Sigmoid colon (tissue), 7 donors: ENCODE results near the gene ARCN1. TPM values are rescaled to one million over a fixed set of nuclear protein-coding genes. Genes with fewer than 3 reads are reported as not detected.

Experiments used
- DNase-seq: peaks from one replicate; pipeline ENCODE4 v3.0.0-alpha.2; 2019
- H3K27ac ChIP-seq, 4 donors: fragments of 200-600 bp; sonication (generic); one replicate each; pipeline ENCODE4 v1.5.1; 2016 to 2019; ENCODE audit warnings: mild to moderate bottlenecking in 1 of 4
- H3K27me3 ChIP-seq, 3 donors: fragments of 200-600 bp; sonication (generic); one replicate each; pipeline ENCODE4 v1.5.1; 2019; ENCODE audit warnings: mild to moderate bottlenecking in 1 of 3
- H3K36me3 ChIP-seq, 4 donors: fragments of 200-600 bp; sonication (generic); one replicate each; pipeline ENCODE4 v1.5.1; 2016 to 2019
- H3K4me1 ChIP-seq, 4 donors: fragments of 200-600 bp; sonication (generic); one replicate each; pipeline ENCODE4 v1.5.1; 2017 to 2019
- H3K4me3 ChIP-seq, 4 donors: fragments of 200-600 bp; sonication (generic); one replicate each; pipeline ENCODE4 v1.5.1; 2017 to 2019; ENCODE audit warnings: mild to moderate bottlenecking in 2 of 4, moderate library complexity in 1 of 4
- H3K9me3 ChIP-seq, 4 donors: fragments of 200-600 bp in 3 of 4; sonication (generic) in 3 of 4; one replicate each; pipeline versions ENCODE4 v1.5.1 to v1.6.1; 2013 to 2019
- EP300 ChIP-seq, 4 donors: sonication (generic); formaldehyde crosslinking; IDR thresholded peaks; one replicate each; pipeline ENCODE4 v1.6.1; 2017; ENCODE audit warnings: antibody characterized with exemption in 4 of 4
- POLR2A ChIP-seq, 2 donors: fragments of 450-650 bp; IDR thresholded peaks; one replicate each; pipeline ENCODE4 v1.6.1; 2016; ENCODE audit warnings: antibody characterized with exemption in 2 of 2, mild to moderate bottlenecking in 2 of 2, moderate library complexity in 2 of 2
- POLR2AphosphoS5 ChIP-seq, 4 donors: sonication (generic); formaldehyde crosslinking; IDR thresholded peaks; one replicate each; pipeline ENCODE4 v1.6.1; 2017; ENCODE audit warnings: antibody characterized with exemption in 4 of 4
- WGBS, 2 donors: extraction: QIAGEN DNeasy Blood & Tissue Kit; methylation state at CpG; one replicate each; pipeline ENCODE4 v1.1.7; 2013; 5-methylcytosine and 5-hydroxymethylcytosine counted together
- intact Hi-C: fragments of 100-400 bp; cut with DNase I; formaldehyde crosslinking; loops from one replicate; pipeline ENCODE4 v1.15.1; 2023
- polyA plus RNA-seq, 3 donors: library from polyadenylated mRNA; stranded (reverse); fragments of 200-250 nt; gene quantifications; one replicate each; pipeline ENCODE4 v1.2.3, GENCODE V29; 2013
- total RNA-seq, 4 donors: library from RNA; depleted of rRNA; stranded (reverse); fragments of >200 nt; gene quantifications; one replicate each; pipeline ENCODE4 v1.1.0, GENCODE V29; 2016
- TF ChIP-seq, protein P1 (sequence below), 4 experiments: fragments of 450-650 bp in 3 of 4; fragments of 200-600 bp in 1 of 4; IDR thresholded peaks; one replicate each; pipeline ENCODE4 v1.5.1; 2016 to 2019; ENCODE audit warnings: antibody characterized with exemption in 4 of 4, mild to moderate bottlenecking in 3 of 4, moderate library complexity in 2 of 4
- donor health status: healthy with polysubstance abuse.
- donor health status: Bipolar disorder and iron deficiency.
- donor health status: healthy.

ARCN1 gene
- total and polyA plus RNA-seq, 7 donors = 74.9 to 105 (median 87.8) TPM

DNA sequence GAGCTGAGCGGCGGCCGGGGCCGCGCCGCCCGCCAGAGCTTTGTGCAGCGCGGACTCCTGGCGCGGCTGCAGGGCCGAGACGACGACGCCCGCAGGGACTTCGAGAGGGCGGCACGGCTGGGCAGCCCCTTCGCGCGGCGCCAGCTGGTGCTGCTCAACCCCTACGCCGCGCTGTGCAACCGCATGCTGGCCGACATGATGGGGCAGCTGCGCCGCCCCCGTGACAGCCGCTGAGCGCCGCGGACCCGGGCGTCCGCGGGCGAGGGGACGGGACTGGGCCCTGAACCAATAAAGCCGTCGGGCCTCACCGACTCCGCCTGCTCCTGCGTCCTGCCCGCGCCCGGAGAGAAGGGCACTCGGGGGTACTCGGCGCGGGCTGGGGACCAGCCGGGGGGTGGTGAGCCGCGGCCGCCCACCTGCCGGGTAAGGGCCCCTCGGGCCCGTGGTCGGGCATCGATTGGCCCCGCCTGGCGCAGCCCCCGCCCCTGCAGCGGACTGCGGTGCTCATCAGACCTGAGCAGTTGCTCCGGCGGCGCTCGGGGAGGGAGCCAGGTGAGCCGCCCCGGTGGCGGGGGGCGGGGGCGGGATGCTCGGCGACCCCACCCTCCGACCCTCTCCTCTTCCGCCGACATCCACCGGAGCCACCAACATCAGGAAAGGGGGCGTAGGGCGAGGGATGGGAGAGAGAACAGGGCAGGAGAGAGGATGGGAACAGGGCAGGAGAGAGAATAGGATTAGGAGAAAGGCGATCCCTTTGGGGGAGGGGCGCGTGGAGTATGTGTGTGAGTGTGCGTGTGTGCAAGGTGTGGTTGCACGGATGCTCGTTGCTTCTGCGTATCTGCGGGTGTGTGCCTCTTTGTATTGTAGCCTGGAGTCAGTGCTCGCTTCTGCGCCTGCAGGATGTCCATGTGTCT, 41.3 kb upstream of the ARCN1 start, which contains the start of gene TMEM25:
Gene TMEM25 (plus strand): TSS at position 510 of the 914 bp plus-strand sequence. CDS start 610 bp downstream, outside the sequence.
- H3K4me3 ChIP-seq = peak within 1 kb of the TSS; percentile 74 to 91 (median 77)
- H3K9me3 ChIP-seq = no peaks in the 10 kb centered on the region
- 1% methylated on average over 94 of the region's 94 CpGs for WGBS, 2 donors
- peaks cover 0 to 14% (median 0%) of the 10 kb centered on the region in 4 donors for H3K36me3 ChIP-seq
- peak within 1 kb of the TSS; percentile 77 to 89 (median 83) for H3K27ac ChIP-seq
- H3K27me3 ChIP-seq = no peaks in the 10 kb centered on the region
- peaks cover 0 to 28% (median 20%) of the 10 kb centered on the region in 4 donors for H3K4me1 ChIP-seq
- intact Hi-C loops = no loop called here
- TF ChIP-seq, protein P1, sequence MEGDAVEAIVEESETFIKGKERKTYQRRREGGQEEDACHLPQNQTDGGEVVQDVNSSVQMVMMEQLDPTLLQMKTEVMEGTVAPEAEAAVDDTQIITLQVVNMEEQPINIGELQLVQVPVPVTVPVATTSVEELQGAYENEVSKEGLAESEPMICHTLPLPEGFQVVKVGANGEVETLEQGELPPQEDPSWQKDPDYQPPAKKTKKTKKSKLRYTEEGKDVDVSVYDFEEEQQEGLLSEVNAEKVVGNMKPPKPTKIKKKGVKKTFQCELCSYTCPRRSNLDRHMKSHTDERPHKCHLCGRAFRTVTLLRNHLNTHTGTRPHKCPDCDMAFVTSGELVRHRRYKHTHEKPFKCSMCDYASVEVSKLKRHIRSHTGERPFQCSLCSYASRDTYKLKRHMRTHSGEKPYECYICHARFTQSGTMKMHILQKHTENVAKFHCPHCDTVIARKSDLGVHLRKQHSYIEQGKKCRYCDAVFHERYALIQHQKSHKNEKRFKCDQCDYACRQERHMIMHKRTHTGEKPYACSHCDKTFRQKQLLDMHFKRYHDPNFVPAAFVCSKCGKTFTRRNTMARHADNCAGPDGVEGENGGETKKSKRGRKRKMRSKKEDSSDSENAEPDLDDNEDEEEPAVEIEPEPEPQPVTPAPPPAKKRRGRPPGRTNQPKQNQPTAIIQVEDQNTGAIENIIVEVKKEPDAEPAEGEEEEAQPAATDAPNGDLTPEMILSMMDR (IDR thresholded peaks at IDR 0.05) = no peak
- TF ChIP-seq EP300 (IDR thresholded peaks at IDR 0.05) (no peak), POLR2AphosphoS5 (IDR thresholded peaks at IDR 0.05) (peak; percentile 24 to 61 (median 45)), POLR2A (IDR thresholded peaks at IDR 0.05) (no peak)
- DNase-seq = peak; percentile 83

DNA sequence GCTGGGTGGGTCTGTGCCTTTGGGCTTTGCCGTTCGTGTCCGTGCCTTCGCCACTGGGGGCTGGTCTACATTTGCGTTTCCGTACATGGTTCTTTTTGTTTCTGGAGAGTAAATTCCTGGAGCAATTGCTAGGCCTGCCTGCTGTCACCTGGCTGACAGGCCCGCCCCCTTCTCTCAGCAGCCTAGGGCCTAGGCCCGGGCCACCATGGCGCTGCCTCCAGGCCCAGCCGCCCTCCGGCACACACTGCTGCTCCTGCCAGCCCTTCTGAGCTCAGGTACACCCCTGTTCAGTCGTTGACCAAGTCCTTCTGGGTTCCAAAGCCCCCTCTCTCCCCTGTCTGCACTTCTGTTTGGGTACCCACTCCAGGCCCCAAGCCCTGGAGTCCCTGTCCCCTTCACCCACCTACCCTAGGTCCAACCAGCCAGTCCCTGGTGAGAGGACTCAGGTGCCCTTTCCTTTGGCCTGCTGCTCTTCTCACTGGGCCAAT, 40.6 kb upstream of the ARCN1 start:
- no peak for TF ChIP-seq POLR2AphosphoS5 (IDR thresholded peaks at IDR 0.05)
- TF ChIP-seq POLR2A (IDR thresholded peaks at IDR 0.05) = no peak
- no peak for TF ChIP-seq EP300 (IDR thresholded peaks at IDR 0.05)
- TF ChIP-seq, protein P1 (IDR thresholded peaks at IDR 0.05) = no peak
- WGBS, 2 donors = 13 to 19% methylated on average over 12 of the region's 12 CpGs
- no peak for DNase-seq
- H3K36me3 ChIP-seq = peaks cover 0 to 14% (median 0%) of the 10 kb centered on the region in 4 donors
- H3K4me1 ChIP-seq = peaks cover 0 to 28% (median 20%) of the 10 kb centered on the region in 4 donors
- intact Hi-C loops = loop anchor here (2.0 kb wide), 1 partner anchor 33 kb away; the partner anchor contains the start of gene IFT46
- H3K4me3 ChIP-seq = peak overlapping the region; percentile 74 to 91 (median 77)
- H3K27me3 ChIP-seq = no peaks in the 10 kb centered on the region
- H3K9me3 ChIP-seq = no peaks in the 10 kb centered on the region
- peak overlapping the region; percentile 77 to 89 (median 83) for H3K27ac ChIP-seq

DNA sequence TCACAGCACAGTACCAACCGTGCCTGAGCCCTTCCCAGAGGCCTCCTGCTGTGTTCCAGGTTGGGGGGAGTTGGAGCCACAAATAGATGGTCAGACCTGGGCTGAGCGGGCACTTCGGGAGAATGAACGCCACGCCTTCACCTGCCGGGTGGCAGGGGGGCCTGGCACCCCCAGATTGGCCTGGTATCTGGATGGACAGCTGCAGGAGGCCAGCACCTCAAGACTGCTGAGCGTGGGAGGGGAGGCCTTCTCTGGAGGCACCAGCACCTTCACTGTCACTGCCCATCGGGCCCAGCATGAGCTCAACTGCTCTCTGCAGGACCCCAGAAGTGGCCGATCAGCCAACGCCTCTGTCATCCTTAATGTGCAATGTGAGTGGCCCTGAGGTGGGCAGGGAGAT, 40.1 kb upstream of the ARCN1 start:
- Histone ChIP-seq H3K27me3 (no peaks in the 10 kb centered on the region), H3K9me3 (no peaks in the 10 kb centered on the region), H3K27ac (peak overlapping the region in 3 of 4 donors; percentile 77 to 84 (median 82)), H3K4me1 (peaks cover 0 to 28% (median 20%) of the 10 kb centered on the region in 4 donors), H3K36me3 (peaks cover 0 to 14% (median 0%) of the 10 kb centered on the region in 4 donors), H3K4me3 (peak overlapping the region in 1 of 4 donors; percentile 74)
- DNase-seq = no peak
- intact Hi-C loops = loop anchor here (2.0 kb wide), 1 partner anchor 33 kb away; the partner anchor contains the start of gene IFT46
- TF ChIP-seq POLR2AphosphoS5 (IDR thresholded peaks at IDR 0.05) (no peak), EP300 (IDR thresholded peaks at IDR 0.05) (no peak), POLR2A (IDR thresholded peaks at IDR 0.05) (no peak)
- TF ChIP-seq, protein P1 (IDR thresholded peaks at IDR 0.05) = no peak
- 87 to 91% methylated on average over 10 of the region's 10 CpGs for WGBS, 2 donors

DNA sequence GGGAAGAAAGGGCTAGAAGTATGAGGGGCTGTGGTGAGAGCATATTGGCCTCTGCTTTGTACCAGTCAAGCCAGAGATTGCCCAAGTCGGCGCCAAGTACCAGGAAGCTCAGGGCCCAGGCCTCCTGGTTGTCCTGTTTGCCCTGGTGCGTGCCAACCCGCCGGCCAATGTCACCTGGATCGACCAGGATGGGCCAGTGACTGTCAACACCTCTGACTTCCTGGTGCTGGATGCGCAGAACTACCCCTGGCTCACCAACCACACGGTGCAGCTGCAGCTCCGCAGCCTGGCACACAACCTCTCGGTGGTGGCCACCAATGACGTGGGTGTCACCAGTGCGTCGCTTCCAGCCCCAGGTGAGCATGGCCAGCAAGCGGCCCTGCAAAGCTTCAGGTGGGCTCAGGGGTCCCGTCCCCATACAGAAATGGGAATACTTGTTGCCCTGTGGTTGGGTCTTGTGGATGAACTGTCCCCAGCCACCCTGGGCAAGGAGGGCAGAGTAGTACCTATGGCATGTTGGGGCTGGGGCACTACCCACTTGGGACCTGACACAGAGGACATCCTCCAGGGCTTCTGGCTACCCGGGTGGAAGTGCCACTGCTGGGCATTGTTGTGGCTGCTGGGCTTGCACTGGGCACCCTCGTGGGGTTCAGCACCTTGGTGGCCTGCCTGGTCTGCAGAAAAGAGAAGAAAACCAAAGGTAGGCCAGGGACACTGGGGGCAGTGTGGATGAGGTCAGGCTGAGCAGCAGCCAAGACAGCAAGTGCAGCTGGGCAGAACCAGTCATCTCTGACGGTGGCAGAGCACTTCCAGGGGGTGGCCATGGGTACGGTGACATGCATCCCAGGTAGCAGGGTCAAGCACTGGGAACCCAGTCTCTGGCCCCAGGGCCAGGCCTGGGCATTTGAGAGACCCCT, 39.1 kb upstream of the ARCN1 start:
- TF ChIP-seq EP300 (IDR thresholded peaks at IDR 0.05) = no peak
- intact Hi-C loops = loop anchor here (2.0 kb wide), 1 partner anchor 32 kb away; the partner anchor contains the start of gene IFT46
- Histone ChIP-seq H3K27ac (peak overlapping the region in 2 of 4 donors; percentile 3 to 8), H3K4me1 (peaks cover 0 to 28% (median 20%) of the 10 kb centered on the region in 4 donors), H3K36me3 (peaks cover 0 to 14% (median 0%) of the 10 kb centered on the region in 4 donors), H3K27me3 (no peaks in the 10 kb centered on the region), H3K4me3 (no peak overlapping the region), H3K9me3 (no peaks in the 10 kb centered on the region)
- no peak for DNase-seq
- 93 to 95% methylated on average over 19 of the region's 19 CpGs for WGBS, 2 donors
